Karpas-422 (cell line): ENCODE results near the gene ESPN. TPM values are rescaled to one million over a fixed set of nuclear protein-coding genes. Genes with fewer than 3 reads are reported as not detected.
"Not testable (repeated sequence)": the region's sequence is repeated elsewhere in the genome, so short reads cannot be mapped to it uniquely, and the experiment has no call there.

ENCODE experiments used
- DNase-seq: peaks from one replicate; pipeline ENCODE4 v3.0.0-alpha.2; 2015
- H2AFZ ChIP-seq: fragments of 200-600 bp; sonication (generic); 2 replicates; pipeline ENCODE4 v1.6.1; 2014; ENCODE audit warnings: antibody characterized with exemption, low read length, mixed read lengths
- H3K27ac ChIP-seq: fragments of 200-600 bp; sonication (generic); 2 replicates; pipeline ENCODE4 v1.5.1; 2014; ENCODE audit warnings: mild to moderate bottlenecking, low read length, moderate library complexity
- H3K27me3 ChIP-seq: fragments of 200-600 bp; sonication (generic); 2 replicates; pipeline ENCODE4 v1.6.1; 2014; ENCODE audit warnings: low read length, mixed read lengths
- H3K36me3 ChIP-seq: fragments of 200-600 bp; sonication (generic); 2 replicates; pipeline ENCODE4 v1.6.1; 2014; ENCODE audit warnings: low read length, mixed read lengths; ENCODE audit not compliant: insufficient read depth
- H3K4me1 ChIP-seq: fragments of 200-600 bp; sonication (generic); 2 replicates; pipeline ENCODE4 v1.6.1; 2014; ENCODE audit warnings: mild to moderate bottlenecking, low read length, mixed read lengths
- H3K4me2 ChIP-seq: fragments of 200-600 bp; sonication (generic); 2 replicates; pipeline ENCODE4 v1.6.1; 2014; ENCODE audit warnings: low read length, low read depth, mild to moderate bottlenecking; ENCODE audit not compliant: poor library complexity, severe bottlenecking
- H3K4me3 ChIP-seq: fragments of 200-600 bp; sonication (generic); 2 replicates; pipeline ENCODE4 v1.5.1; 2014; ENCODE audit warnings: mild to moderate bottlenecking, antibody characterized with exemption, low read length, mixed read lengths
- H3K79me2 ChIP-seq: fragments of 200-600 bp; sonication (generic); 2 replicates; pipeline ENCODE4 v1.6.1; 2014; ENCODE audit warnings: mild to moderate bottlenecking, low read length, mixed read lengths
- H3K9ac ChIP-seq: fragments of 200-600 bp; sonication (generic); 2 replicates; pipeline ENCODE4 v1.6.0; 2014; ENCODE audit warnings: low read length
- H3K9me2 ChIP-seq: fragments of 200-600 bp; sonication (generic), shearing (Covaris generic); replicated peaks from 2 replicates; pipeline ENCODE4 v1.6.0; 2014; ENCODE audit warnings: mild to moderate bottlenecking, low read length, moderate library complexity; ENCODE audit not compliant: insufficient read depth
- H3K9me3 ChIP-seq: fragments of 300-700, 200-600 bp; sonication (generic); 2 replicates; pipeline ENCODE4 v1.6.1; 2014; ENCODE audit warnings: low read length, mixed read lengths
- H4K20me1 ChIP-seq: fragments of 200-600 bp; sonication (generic); 2 replicates; pipeline ENCODE4 v1.6.1; 2014; ENCODE audit warnings: mild to moderate bottlenecking, antibody characterized with exemption, low read length, low read depth; ENCODE audit not compliant: insufficient read depth
- total RNA-seq: library from RNA; depleted of rRNA; stranded (reverse); fragments of >200 nt; shearing (Covaris generic); gene quantifications from 2 replicates; pipeline ENCODE4 v1.2.3, GENCODE V29; 2014; ENCODE audit warnings: low replicate concordance

The ESPN gene
- total RNA-seq, 1 experiment from 2014 or later = not detected

DNA sequence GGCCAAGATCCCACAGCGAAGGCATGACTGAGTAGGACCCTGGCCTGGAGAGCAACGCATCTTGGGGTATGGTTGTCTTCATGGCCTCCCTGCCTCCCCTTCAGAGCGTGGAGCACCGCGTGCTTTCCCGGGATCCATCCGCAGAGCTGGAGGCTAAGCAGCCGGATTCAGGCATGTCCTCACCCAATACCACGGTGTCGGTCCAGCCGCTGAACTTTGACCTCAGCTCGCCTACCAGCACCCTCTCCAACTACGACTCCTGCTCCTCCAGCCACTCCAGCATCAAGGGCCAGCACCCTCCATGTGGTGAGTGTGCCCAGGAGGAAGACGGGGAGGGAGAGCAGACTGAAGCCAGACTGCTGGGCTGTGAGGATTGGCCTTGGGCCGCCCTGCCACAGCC, 19.8 kb downstream of the ESPN start:
- H3K4me1 ChIP-seq = peaks cover 13% of the 10 kb centered on the region
- H2AFZ ChIP-seq = no peak overlapping the region
- no peak overlapping the region for H3K4me3 ChIP-seq
- H3K27ac ChIP-seq = no peak overlapping the region
- no peaks in the 10 kb centered on the region for H3K27me3 ChIP-seq
- no peak overlapping the region for H3K9ac ChIP-seq
- H3K9me3 ChIP-seq = no peaks in the 10 kb centered on the region
- no peaks in the 10 kb centered on the region; the same call in 1 of the 2 replicates for H4K20me1 ChIP-seq
- no peaks in the 10 kb centered on the region for H3K79me2 ChIP-seq
- no peaks in the 10 kb centered on the region for H3K36me3 ChIP-seq
- no peaks in the 10 kb centered on the region for H3K9me2 ChIP-seq
- no peak for DNase-seq
- H3K4me2 ChIP-seq = no peak overlapping the region

DNA sequence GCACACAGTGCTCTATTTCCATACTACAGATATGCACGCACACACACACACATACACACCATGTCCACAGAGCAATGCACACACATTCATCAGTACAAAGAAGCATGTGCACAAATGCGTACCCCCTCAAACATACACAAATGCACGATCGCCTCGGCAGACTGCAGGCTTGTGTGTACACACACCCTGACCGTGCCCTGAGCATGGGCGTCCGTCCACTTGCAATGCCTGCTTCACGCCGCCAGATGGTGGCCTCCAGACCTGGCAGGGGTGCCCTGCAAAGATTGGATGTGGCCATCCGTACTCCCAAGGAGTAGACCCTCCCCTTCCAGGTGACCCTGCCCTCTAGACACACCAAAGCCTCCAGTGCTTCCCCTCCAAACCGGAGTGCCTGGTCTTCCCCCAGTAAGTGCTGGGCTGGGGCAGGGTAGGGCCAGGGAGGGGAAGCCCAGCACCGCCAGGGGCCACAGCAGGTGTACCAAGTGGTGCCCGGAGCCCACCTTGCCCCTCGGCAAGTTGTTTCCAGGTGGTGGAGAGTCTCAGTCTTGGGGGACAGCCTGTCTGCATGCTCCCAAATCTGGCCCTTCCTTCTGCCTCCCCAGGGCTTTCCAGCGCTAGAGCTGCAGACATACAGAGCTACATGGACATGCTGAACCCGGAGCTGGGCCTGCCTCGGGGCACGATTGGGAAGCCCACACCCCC, 20.6 kb downstream of the ESPN start:
- H3K27me3 ChIP-seq = no peaks in the 10 kb centered on the region
- H3K4me2 ChIP-seq = no peak overlapping the region
- H3K9me2 ChIP-seq = no peaks in the 10 kb centered on the region

DNA sequence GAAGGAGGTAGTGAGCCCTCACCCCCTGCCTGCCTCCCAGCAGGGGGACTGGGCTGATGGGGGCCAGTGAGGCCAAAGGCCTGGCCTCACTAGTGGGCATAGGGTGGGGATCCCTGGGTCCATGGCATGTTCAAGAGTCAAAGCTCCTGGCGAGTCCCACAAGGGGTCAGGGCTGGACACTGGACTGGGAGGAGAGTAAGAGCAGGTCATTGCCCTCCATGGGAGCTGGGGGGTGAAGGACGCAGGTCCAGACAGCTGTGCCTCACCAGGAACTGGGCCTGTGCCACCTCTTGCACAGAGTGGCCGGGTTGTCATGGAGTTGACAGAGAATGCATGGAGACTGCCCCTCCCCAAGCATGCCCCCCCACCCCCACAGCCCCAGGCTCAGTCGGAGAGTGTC, 21.4 kb downstream of the ESPN start:
- H3K27me3 ChIP-seq, H4K20me1 ChIP-seq, H3K4me2 ChIP-seq, H3K9ac ChIP-seq, H2AFZ ChIP-seq, H3K9me3 ChIP-seq, H3K4me3 ChIP-seq, H3K79me2 ChIP-seq, H3K9me2 ChIP-seq, DNase-seq, H3K27ac ChIP-seq, H3K36me3 ChIP-seq: not testable (repeated sequence)
- H3K4me1 ChIP-seq = peaks cover 13% of the 10 kb centered on the region

More for the DNA sequence above, 20.6 kb downstream of the ESPN start:
- DNase-seq = peak; percentile 78
- H3K4me1 ChIP-seq = peaks cover 13% of the 10 kb centered on the region
- no peak overlapping the region for H3K9ac ChIP-seq
- H3K27ac ChIP-seq = no peak overlapping the region
- no peaks in the 10 kb centered on the region for H3K36me3 ChIP-seq
- no peaks in the 10 kb centered on the region for H3K79me2 ChIP-seq
- no peaks in the 10 kb centered on the region; the same call in 1 of the 2 replicates for H4K20me1 ChIP-seq
- H3K4me3 ChIP-seq = no peak overlapping the region
- H3K9me3 ChIP-seq = no peaks in the 10 kb centered on the region
- no peak overlapping the region for H2AFZ ChIP-seq

DNA sequence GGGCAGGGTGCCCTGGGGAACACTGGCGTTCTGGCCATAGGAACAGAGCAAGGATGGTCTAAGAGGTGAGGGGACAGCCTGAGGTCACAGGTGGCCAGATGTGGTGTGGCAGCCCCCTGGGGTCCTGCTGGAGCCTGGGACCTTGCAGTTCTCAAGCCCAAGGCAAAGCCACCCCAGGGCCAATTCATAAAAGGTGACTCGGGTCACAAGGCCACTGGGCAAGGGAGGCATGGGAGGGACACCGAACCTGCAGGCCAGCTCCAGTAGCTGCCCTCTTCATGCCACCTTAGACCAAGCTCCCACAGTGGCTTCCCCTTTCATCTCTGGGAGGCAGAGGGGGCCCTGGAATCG, 22.1 kb downstream of the ESPN start:
- Histone ChIP-seq H3K9me2 (no peaks in the 10 kb centered on the region), H3K4me1 (peaks cover 13% of the 10 kb centered on the region), H3K4me3 (peak overlapping the region; percentile 19; the same call in 1 of the 2 replicates), H3K36me3 (no peaks in the 10 kb centered on the region), H3K9me3 (no peaks in the 10 kb centered on the region), H3K9ac (no peak overlapping the region), H3K4me2 (no peak overlapping the region), H4K20me1 (no peaks in the 10 kb centered on the region; the same call in 1 of the 2 replicates), H2AFZ (no peak overlapping the region), H3K27ac (no peak overlapping the region), H3K27me3 (no peaks in the 10 kb centered on the region), H3K79me2 (no peaks in the 10 kb centered on the region)
- no peak for DNase-seq

DNA sequence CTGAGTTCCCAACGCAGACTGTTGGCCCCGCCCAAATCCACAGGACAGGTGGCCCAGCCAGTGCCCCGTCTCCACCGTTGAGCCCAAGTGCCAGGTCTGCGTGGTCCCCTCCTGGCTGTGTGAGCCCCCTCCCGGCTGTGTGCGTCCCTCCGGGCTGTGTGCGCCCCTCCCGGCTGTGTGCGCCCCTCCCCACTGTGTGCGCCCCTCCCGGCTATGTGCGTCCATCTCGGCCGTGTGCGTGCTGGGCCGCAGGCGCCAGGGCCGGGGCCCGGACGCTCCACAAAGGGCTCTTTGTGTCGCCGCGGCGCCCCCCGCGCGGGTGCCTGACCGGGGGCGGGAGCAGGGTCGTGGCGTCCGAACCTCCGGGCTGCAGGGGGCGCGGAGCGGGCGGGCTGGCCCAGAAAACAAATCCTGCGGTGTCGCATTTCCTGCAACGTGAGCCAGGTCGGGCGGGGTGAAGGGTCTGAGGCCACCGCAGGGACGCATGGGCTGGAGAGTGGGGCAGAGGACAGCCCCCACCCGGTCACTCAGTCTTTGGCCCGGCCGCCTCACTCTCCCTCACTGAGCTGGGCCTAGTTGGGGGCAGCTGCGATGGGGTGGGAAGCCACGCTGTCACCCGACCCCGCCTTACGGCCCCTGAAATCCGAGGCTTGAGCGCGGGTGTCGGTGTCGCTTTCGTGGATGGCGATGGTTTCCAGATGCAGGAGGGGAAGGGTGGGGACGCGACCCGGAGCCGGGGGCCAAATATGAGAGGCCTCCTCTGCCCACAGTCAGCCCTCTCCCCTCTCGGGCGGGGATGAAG, 22.6 kb downstream of the ESPN start:
- Histone ChIP-seq H2AFZ (no peak overlapping the region), H3K4me3 (peak overlapping the region; percentile 19; the same call in 1 of the 2 replicates), H3K9ac (no peak overlapping the region), H3K36me3 (no peaks in the 10 kb centered on the region), H3K27me3 (no peaks in the 10 kb centered on the region), H3K79me2 (no peaks in the 10 kb centered on the region), H3K4me2 (peak overlapping the region; percentile 41), H3K9me3 (no peaks in the 10 kb centered on the region), H4K20me1 (no peaks in the 10 kb centered on the region; the same call in 1 of the 2 replicates), H3K27ac (no peak overlapping the region), H3K4me1 (peaks cover 13% of the 10 kb centered on the region), H3K9me2 (no peaks in the 10 kb centered on the region)
- no peak for DNase-seq

DNA sequence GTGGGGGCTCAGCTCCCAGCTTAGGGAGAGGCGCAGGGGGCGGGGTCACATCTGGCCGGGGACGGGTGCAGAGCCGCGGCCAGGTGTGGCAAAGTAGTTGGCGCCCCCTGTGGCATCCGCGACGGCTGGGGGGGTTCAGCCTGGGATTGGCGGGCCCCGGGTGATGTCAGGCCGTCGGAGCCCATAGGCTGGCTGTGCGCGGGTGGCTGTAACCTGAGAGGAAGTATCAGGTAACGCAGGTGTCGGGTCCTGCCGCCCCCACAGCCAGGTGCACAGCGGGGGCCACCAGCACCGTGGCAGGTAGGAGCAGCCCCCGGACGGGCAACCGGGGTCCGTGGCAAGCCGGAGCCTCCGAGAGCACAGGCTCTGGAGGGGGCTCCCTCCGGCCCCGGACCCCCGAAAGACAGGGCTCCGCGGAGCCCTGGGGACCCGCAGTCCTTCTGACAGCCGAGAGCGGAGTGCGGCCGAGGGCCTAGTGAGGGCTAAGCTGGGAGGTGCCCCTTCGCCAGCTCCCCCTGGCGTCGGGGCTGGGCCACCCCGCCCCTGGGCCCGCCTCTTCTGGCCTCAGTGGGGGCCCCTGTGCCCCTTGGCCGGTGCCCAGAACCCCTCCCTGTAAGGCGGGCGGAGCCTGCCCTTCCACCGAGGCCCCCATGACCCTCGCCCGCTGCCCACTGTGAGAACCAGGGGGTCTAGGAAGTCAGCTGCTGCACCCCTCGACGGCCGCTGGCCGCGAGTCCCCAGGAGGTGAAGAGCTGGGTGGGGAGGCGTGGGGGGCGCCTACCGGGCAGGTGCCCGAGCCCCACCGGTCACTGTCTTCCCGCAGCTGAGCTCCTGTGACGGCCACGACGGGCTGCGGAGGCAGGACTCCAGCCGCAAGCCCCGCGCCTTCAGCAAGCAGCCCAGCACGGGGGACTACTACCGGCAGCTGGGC, 23.5 kb downstream of the ESPN start:
- H3K9me2 ChIP-seq = no peaks in the 10 kb centered on the region
- H3K9ac ChIP-seq = no peak overlapping the region
- peaks cover 13% of the 10 kb centered on the region for H3K4me1 ChIP-seq
- peak; percentile 78 for DNase-seq
- no peak overlapping the region; the same call in 1 of the 2 replicates for H3K4me3 ChIP-seq
- peak overlapping the region; percentile 41 for H3K4me2 ChIP-seq
- no peaks in the 10 kb centered on the region for H3K9me3 ChIP-seq
- no peak overlapping the region for H2AFZ ChIP-seq
- H3K27ac ChIP-seq = no peak overlapping the region
- H3K27me3 ChIP-seq = no peaks in the 10 kb centered on the region
- H3K79me2 ChIP-seq = no peaks in the 10 kb centered on the region
- no peaks in the 10 kb centered on the region; the same call in 1 of the 2 replicates for H4K20me1 ChIP-seq
- no peaks in the 10 kb centered on the region for H3K36me3 ChIP-seq

DNA sequence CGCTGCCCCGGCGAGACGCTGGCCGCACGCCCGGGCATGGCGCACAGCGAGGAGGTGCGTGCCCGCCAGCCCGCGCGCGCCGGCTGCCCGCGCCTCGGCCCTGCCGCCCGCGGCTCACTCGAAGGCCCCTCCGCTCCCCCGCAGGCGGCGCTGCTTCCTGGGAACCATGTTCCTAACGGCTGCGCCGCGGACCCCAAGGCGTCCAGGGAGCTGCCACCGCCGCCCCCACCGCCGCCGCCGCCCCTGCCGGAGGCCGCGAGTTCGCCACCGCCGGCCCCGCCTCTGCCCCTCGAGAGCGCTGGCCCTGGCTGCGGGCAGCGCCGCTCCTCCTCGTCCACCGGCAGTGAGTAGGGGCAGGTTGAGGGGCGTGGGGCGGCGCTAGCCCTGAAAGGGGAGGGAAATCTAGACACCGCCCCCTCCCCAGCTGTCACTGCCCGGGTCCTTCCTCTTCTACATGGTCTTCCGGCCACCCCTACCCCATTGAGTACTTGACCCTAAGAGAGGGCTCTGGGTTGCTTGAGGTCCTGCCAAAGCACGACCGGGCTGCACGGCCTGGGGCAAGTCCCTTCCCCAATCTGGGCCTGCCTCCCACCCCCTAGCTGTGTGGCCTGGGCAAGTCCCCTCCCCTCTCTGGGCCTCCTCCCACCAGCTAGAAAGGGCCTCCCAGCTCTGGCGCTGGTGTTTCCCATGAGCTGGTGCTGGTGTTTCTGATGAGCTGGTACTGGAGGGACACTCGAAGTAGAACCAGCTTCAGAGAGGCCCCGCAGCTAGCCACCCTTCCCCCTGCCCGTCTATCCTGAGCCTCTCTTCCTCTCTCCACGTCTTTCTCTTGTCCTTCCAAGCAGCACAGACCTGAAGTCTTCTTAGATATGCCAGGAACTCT, 24.4 kb downstream of the ESPN start:
- no peaks in the 10 kb centered on the region for H3K9me2 ChIP-seq
- H3K9ac ChIP-seq = no peak overlapping the region
- H3K4me2 ChIP-seq = no peak overlapping the region
- H4K20me1 ChIP-seq = no peaks in the 10 kb centered on the region; the same call in 1 of the 2 replicates
- DNase-seq = no peak
- H3K36me3 ChIP-seq = no peaks in the 10 kb centered on the region
- no peaks in the 10 kb centered on the region for H3K9me3 ChIP-seq
- no peaks in the 10 kb centered on the region for H3K79me2 ChIP-seq
- H3K4me1 ChIP-seq = peaks cover 13% of the 10 kb centered on the region
- H3K27ac ChIP-seq = no peak overlapping the region
- no peaks in the 10 kb centered on the region for H3K27me3 ChIP-seq
- H3K4me3 ChIP-seq = no peak overlapping the region
- no peak overlapping the region for H2AFZ ChIP-seq
